Measurements from ENCODE around the gene MYRIP. TPM values are rescaled to one million over a fixed set of nuclear protein-coding genes. Genes with fewer than 3 reads are reported as not detected.

Gene MYRIP
- total and polyA plus RNA-seq, 10 of the 15 experiments (the other 5 are each of a cell fraction or from before 2014, with no cell fraction given), result 0.03 to 0.08 (median 0.04) TPM; not detected in 6

GRCh38 chr3:39849992-39850715 is 40.7 kb downstream of the MYRIP start:
- Histone ChIP-seq H4K20me1 (ENCODE audit: control insufficient read depth, insufficient read depth) (no peaks in the 10 kb centered on the region), H3K27me3 (replicated peaks in 1 of 2; ENCODE audit: control insufficient read depth in 2 of 2, insufficient read depth in 2 of 2, low read length in 1 of 2) (no peaks in the 10 kb centered on the region), H3K36me3 (ENCODE audit: control insufficient read depth in 2 of 2, insufficient read depth in 2 of 2, low read length in 1 of 2) (no peaks in the 10 kb centered on the region), H2AFZ (ENCODE audit: control insufficient read depth, low read depth, low read length) (no peak overlapping the region), H3K4me2 (ENCODE audit: control insufficient read depth, insufficient read depth) (no peak overlapping the region), H3K9ac (ENCODE audit: control insufficient read depth, insufficient read depth, low read length) (no peak overlapping the region), H3K9me3 (replicated peaks; ENCODE audit: control insufficient read depth, insufficient read depth, low read length) (no peaks in the 10 kb centered on the region), H3K79me2 (ENCODE audit: control insufficient read depth, insufficient read depth, low read length) (no peaks in the 10 kb centered on the region), H3K27ac (ENCODE audit: control insufficient read depth, insufficient read depth) (no peak overlapping the region), H3K4me3 (no peak overlapping the region), H3K4me1 (ENCODE audit: control insufficient read depth, insufficient read depth, low read length) (no peaks in the 10 kb centered on the region)
- DNase-seq (ENCODE audit: low read depth, low spot score) (no peak), FAIRE-seq (no peak), ATAC-seq (no peak)
- ChIA-PET POLR2A (no interaction called here), SMC1A (ENCODE audit: uncharacterized antibody, unreplicated experiment) (interaction anchor here (0.7 kb wide), 1 partner anchor 11 kb away, joined by 3 read pairs; no protein-coding TSS in a partner anchor), CTCF (no interaction called here), RAD21 (ENCODE audit: unreplicated experiment) (no interaction called here)
- intact Hi-C loops (cut with micrococcal nuclease; ENCODE audit: unreplicated experiment) (no loop called here), in situ Hi-C loops (cut with MboI) (no loop called here)
- no TSS peak for BruUV-seq (replicated peaks)
- 18% methylated on average over 3 of the region's 3 CpGs for WGBS (ENCODE audit: insufficient coverage, insufficient replicate concordance, low lambda C conversion rate, missing lambda C conversion rate)
- TF ChIP-seq STAT1 (conservative IDR thresholded peaks at IDR 0.05) (no peak), HSF1 (IDR thresholded peaks at IDR 0.05; ENCODE audit: low read depth, low read length) (no peak), CUX1 (IDR thresholded peaks at IDR 0.05; ENCODE audit: insufficient replicate concordance, low read depth, low read length) (no peak), CTCF (IDR thresholded peaks at IDR 0.05 in 2 of 3, conservative IDR thresholded peaks at IDR 0.05 in 1 of 3; ENCODE audit: control insufficient read depth in 2 of 3, extremely low read depth in 1 of 3, insufficient read depth in 1 of 3, low read depth in 3 of 3, low read length in 3 of 3) (no peak), MYB (IDR thresholded peaks at IDR 0.05; ENCODE audit: borderline replicate concordance, low read depth, low read length) (no peak), HDAC6 (IDR thresholded peaks at IDR 0.05; ENCODE audit: unreplicated experiment) (no peak), KLF5 (IDR thresholded peaks at IDR 0.05; ENCODE audit: partially characterized antibody) (no peak), SMAD5 (IDR thresholded peaks at IDR 0.05; ENCODE audit: low read depth) (no peak), RB1 (IDR thresholded peaks at IDR 0.05; ENCODE audit: borderline replicate concordance) (no peak), YY1 (IDR thresholded peaks at IDR 0.05; ENCODE audit: low read depth, low read length) (no peak)

Measured in GM12878 (cell line).